CD4-positive, alpha-beta T cell treated with Interleukin-15 for 4 hours (primary cell): ENCODE results near the gene LRBA.

Experiments
- DNase-seq: peaks from one replicate; pipeline ENCODE4 v3.0.0-alpha.2; 2020; ENCODE audit warnings: low spot score

Gene LRBA

DNA sequence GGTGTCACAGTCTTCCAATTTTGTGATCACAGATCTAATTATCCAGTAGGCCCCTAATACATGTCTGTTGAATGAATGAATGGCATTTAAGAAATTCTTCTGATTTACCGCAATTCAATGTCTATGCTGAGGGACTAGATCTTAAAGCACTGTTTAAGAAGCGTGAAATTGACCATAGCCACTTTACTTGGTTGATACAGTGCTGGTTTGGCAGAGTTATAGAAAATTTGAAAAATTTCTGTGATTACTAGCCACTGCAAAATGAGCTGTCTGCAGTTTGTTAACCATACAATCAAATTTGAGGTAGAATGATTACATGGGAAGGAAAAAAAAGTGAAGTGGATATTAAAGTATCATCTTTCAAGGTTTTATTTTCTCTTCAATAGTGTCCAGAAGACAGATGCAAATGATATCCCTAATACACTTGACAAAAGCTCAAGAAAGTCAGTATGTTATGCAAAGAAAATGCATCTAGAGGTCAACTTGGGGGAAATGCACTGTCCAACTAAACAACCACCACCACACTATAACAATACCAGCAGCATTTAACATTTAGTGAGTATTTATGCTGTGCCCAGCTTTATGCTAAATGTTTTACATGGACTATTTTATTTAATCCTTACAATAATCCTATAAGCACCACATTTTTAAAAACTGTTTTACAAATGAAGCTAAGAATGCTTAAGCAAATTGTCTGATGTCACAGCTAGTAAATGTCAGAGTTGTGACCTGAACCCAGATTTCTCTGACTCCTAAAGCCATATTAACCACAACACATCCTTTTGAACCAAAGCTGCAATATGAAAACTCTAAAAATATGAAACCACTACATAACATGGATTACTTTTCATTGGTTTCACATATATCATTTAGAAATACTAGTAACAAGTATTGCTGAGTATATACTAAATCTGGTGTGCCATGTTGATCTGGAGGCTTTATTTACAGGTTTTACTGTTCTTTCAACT, 651.1 kb downstream of the LRBA start:
- no peak for DNase-seq

DNA sequence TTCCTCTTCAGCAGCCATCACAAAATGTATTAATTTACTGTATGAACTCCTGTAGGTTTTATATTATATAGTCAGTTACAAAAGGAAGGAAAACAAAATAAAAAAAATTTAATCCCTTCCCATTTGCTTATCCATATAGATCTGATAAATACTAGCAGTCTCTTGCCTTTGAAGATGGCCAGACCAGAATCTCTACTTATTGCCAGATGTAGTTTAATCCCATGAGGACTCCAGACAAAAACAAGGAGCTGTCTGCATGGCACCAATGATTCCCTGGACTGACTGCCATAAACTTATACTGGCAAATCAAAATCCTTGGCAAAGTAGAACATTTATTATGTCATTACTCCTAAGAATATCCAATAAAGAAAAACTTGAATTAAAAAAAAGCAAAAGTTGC, 656.4 kb downstream of the LRBA start:
- DNase-seq, result no peak

DNA sequence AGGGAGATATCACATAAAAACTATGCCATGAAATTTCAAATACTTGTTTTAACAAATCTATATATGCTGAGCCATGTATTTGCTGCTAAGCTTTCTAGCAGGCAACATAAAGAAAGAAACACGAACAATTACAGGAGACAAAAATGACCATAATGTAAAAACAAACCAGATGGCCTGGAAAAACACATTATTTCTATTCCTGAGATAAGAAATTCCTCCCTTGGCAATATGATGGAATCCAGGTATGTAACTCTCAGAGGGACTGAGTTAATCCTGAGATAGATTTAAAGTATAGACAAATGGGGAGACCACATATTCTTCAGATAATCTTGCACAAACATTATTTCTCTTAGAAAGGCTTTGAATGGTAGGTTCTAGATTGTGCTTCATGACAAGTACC, 657.3 kb downstream of the LRBA start:
- no peak for DNase-seq

DNA sequence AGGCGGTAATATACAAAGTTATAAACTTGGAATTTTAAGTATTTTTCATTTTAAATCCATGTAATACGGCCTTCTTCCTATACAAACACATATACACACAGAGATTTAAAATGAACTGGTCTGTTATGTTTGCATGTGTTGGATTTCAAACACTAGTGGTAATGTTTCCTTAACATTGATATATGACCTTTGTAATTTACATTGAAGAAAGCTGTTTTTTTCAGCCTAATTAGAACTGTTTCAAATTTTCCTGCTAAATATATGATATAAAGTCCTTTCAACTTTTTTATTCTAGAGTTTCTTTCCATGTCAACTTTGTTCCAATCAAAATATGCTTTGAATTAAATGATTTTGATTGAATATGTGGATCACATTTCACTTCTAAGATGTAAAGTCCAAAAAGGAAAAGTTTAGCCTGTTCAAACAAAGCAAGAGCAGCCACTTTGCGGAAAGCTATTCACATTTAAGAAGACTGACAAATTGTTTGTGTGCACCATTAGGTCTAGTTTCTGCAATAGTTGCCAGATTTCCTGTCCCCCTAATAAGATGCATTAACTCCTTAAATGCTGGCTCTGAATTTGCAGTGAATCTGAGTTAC, 659.1 kb downstream of the LRBA start:
- DNase-seq, result no peak

DNA sequence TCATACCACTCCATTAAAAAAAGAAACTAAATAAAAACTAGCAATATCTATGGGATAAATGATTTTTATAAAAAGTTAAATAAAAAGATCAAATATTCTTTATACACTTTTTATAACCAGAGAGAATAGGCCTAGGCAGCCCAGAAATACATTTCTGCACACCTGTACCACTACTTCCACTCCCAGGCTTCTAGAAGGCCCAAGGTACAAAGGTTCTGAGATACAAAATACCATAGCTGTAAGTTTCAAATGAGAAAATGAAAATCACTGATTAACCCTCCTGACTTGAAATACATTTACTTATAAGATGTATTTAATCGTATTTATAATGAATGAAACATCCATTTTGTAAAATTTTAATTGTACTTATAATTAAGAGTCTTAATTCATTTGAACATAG, 659.7 kb downstream of the LRBA start:
- no peak for DNase-seq

DNA sequence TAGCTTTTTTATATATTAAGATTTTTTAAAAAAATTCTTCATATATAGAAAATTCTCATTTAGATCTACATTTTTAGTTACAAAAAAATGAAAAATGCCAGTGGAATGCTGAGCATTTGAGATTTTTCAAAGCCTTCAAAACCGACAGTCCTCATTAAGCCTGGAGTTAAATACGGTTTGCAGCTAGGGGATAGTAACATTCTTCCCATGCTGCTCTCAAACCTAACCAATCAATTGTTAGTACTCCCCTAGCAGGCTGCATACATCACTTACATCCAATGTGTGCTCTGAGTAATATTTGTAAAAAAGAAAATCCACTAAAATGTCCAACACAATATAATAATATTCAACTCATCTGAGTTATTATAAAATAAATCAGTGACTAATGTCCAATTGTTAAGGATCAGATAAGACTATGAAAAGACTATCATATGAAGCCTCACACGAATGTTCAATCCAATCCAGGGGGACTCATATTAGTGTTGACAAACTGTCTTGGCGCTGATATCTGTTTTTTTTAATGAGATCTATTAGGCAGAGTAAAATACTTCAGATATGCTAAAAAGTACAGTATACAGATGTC, 660.8 kb downstream of the LRBA start:
- DNase-seq, result no peak

DNA sequence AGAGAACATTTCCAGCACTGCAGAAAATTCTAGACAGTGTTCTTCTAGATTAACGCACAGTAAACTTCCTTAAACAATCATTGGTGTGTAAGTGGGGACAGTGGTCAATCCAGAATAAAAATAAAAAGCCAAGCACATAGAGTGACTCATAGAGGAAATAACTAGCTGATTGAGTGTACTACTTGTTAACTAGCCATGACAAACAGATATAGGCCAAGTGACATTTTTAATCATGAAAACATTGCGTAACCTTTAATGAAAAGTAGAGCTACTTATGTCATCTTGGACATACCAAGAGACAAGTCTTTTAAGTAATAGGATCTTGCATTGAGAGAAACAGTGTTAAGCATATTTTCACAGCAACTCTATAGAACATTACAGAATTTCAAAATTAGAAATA, 667.0 kb downstream of the LRBA start:
- DNase-seq, result no peak

DNA sequence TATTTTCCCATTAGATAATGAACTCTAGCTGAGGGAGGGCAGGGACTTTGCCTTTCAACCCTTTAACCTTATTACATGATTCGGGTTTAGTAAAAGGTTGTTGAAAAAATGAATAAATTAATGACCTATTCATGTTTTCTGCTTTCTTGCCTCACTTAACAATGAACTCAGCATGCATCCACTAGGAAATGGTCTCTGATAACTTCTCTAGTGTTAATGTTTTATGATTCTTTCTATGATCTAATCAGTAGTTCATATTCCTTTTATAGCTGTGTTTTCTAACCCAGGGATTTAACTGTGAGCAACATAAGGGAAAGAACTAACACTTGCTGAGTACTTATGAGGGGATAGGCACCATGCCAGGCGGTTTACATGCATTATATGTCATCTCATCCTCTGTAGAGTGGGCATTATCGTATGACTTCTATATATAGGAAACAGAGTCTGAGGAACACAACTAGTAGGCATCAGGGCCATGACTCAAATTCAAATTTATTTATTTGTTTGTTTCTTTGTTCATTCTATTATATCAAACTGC, 669.8 kb downstream of the LRBA start:
- DNase-seq, result no peak

DNA sequence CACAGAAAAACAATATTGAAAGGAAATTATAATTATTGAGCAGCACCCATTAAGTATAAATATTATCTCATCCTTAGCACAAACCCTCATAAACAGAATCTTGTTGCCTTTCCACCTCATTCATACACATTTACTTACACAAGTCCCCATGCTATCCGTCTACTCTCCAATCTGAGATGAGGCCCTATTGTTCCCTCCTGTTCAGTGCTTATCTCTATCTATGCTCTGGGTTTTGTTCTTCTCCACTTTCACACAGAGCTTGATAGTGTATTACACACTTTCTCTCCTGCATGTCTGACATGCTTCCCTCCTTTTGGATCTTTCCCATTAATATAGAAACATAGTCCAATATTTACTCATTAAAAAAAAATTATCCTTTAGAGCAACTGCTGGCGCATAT, 671.3 kb downstream of the LRBA start:
- no peak for DNase-seq

DNA sequence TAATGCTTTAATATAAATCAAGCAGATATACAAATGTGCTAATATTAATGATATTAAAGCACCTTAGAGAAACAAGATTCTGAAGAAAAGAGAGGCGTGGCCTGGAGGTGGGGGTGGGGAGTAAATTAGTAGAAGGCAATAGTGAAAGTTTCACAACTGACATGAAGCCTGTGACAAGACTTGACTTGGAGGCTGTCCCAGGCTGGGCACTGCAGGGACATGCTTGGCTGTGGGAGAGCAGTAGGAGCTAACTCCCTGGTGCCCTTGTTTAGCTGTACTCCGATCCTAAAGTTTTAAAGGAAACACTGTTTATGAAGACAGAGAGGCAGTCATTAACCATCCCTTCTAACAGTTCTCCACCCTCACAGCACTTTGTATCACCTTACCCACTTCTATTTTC, 672.1 kb downstream of the LRBA start:
- no peak for DNase-seq

DNA sequence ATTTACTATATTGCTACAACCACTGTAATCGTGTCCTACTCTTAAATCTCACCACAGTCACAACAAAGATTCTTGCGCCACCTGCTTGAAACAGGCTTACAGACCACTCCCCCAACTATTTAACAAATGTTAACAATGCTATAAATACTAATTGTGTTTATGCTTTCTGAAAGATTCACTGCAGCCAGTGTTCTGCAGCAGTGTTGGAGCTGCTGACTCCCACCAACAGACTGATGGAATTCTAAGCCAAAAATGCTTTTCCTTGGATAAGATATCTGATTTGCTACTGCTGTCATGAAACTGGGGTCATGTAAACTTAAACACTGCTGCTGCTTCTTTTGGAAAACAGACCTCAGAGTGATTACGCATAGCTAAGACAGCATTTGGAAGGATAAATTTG, 677.4 kb downstream of the LRBA start:
- DNase-seq, result no peak

DNA sequence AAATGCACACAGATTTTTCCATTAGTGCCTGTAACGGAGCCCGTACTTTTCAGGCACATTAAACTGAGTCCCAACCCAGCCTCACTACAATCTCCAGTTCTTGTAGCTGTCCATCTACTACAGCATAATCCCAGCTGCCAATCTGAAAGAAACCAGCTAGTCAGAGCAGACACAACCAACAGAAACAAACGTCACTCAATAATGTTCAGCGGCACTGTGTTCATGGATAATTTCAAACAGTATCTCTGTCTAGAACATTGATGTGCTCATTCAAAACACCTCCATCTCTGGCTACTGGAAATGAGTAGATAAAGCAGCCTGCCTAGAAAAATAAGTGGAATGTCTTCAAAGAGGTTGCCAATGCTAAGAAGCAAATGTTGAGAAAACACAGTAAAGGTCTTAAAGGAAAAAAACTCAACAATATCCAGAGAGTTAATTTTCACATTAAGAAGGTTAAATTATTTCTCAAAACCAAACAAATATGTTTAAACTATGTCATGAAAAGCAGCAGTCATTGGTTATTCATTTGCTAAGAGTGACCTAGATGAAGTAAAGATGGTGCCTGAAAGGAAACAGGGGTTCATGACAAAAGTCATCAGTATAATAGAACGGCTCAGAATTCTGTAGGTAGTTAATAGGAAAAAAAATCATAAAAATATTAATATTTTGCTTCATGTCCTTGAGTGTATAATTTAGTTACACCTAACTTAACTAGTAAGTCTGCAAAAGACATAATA, 678.2 kb downstream of the LRBA start:
- no peak for DNase-seq

DNA sequence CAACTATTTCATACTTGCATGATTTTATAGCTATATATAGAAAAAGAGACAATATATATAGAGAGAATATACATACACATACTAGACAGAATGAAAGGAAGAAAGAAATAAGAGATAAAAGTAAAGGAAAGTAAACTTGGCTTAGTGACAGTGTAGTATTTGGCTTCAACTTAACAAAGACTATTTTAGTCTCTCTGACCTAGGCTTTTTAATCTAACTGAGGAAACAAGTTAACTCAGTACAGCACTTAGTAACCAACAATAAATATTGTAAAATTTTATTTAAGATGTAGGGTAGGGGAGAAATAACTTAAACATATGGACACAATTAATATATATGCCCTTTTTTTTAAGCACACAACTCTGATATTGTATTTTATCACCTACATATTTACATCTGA, 682.1 kb downstream of the LRBA start:
- no peak for DNase-seq

DNA sequence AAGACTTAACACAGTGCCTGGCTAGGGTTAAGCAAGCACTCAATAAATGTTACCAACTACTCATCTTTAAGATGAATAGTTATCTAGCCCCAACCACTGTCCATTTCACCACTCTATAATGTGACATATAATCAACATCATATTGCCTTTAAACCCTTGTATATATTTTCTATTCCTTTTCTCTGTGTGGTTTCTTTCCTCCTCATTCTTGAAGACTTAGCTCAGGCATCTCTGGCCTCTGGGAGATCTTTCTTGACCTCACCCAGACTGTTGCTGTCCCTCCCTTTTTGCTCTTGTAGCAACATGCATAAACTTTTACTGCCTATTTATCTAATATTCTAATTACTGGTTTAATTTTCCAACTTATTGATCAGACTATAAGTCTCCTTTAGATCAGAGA, 683.0 kb downstream of the LRBA start:
- no peak for DNase-seq

DNA sequence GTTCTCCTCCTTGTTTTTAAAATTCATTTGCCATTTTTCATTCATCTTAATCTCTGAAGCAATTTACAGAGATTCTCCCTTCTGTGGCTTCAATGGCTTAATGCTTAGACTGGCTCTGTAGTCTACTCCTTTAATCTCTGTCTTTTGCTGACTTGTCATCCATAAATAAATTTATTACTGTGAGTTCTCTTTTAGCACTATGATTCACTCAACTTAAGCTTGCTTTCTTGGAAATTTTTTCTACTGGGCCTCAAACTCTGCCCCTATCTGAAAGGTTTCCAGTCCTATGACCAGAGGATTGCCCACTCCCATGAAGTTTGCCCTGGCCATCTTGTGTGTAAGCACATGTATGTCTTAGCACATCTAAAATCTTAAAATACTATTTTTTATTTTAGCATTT, 685.7 kb downstream of the LRBA start:
- DNase-seq, result no peak

DNA sequence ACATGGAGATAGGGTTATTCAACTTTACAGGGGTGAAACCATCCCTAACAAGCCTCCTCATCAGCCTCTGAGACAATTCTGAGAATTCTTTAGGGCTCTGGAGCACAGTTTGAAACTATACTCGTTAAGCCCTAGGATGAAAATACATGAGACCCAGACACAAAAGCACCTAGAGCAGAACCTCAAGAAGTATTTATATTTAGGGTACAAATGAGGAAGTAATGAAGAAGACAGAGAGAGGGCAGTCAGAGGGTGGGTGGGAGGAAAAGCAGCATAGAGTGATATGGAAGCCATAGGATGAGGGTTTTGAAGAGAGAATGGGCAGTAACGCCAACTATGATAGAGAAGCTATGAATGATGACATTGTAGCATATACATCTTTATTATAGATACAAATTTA, 686.6 kb downstream of the LRBA start:
- no peak for DNase-seq

DNA sequence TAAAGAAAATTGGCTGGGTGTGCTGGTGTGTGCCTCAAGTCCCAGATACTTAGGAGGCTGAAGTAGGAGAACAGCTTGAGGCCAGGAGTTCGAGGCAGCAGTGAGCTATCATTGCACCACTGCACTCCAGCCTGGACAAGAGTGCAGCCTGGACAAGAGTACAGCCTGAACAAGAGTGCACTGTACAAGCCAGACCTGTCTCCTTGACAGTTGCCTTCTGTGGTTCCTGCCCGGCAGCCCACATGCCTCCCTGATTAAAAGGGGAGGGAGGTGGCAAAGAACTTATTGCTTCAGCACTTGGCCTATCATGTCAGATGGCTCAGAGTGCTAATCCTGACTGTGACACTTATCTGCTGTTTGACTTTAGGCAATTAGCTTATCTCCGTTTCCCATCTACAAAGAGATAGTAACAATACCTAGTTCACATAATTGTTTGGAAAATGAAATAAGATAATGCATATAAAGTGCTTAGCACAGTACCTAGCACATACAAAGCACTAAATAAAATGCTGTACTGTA, 687.8 kb downstream of the LRBA start:
- DNase-seq, result no peak

DNA sequence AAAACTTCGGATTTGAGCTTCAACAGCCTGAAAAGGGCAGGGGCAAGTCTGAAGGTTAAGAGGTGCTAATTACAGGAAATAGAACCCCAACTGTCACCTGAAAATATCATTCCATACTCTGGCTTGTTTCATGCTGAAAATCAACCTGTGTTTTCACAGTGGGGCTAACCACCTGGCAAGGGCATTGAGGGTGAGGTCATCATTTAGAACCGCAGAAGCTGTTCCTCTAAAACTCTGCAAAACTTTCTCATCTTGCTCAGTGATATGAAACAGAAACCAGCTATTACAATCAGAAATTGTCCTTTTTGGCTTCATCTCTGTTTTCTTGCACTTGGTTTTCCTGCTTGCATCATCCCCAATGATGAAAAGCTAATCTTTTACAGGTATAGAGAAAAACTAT, 689.2 kb downstream of the LRBA start:
- DNase-seq, result no peak

DNA sequence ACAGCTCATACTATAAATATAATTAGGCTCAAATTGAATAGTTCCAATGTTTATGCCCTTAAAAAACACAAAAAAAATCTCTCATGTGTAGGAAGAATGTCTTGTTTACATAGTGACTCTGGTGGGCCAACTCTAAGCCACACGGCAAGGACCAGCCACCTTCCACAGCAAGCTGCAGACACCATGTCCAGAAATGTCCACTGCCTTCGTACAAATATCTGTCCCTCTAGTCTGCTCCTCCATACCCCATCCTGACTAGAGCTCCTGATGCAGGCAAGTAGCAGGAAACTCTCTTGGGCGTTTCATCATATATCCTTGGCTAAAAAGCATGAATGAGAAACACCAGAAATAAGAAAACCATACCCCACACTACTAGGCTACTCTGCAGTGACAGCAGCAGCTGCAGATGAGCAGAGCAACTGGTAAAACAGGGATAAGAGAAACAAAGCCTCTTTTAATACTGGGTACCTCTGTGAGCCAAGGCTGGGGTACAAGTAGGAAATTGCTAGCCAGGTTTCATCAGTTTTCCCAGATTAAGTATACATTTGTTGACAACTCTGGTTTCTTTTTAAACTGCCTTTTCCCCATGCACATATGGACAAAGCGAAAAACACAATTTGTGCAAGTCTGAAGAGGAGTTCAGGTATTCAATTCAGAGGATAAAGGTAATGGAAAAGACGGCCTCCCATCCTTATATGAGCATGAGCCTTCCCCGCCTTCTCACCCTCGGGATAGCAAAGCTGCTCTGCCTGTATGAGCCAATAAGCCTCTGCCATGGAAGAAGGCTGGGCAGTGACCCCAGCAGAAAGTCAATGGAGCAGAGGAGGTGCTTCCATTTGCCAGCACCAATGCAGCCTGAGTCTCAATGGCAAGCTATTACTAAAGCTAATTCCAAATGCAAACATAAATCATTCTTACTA, 691.4 kb downstream of the LRBA start:
- DNase-seq, result no peak

DNA sequence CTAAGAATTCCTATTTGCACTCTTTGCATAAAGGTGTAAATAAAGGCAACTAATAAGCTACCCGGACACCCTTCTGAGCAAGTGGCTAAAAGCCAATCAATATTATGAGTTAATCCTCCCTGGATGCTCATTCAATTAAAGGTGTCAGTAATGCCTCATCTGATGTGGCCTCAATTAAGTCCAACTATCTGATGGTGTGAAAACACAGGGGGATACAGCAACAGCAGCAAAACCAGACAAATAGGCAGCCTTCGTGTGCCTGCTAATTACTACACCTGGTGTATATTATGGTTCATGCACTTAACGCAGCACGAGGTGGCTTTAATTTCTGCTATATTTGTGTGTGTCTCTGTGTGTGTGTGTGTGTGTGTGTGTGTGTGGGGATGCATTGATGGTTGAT, 692.4 kb downstream of the LRBA start:
- DNase-seq, result no peak

DNA sequence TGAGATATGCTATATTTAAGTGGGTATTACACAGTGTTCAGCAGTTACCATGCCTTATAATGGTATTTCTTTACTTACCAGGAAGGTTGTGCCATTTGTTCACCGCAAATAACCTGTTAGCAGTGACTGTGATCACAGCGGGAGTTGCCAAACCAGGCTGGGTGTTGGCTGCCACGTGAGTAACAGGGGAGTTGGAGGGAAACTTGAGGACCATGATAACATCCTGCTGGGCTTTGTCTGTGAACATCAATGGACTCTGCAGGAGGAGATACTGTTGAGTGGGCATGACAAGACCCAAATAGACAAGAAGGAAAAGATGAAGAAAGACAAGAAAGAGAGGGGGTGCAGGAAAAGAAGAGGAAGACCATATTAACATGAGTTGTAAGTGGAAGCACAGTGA, 694.0 kb downstream of the LRBA start:
- DNase-seq, result no peak
